DMS79 (cell line): ENCODE measurements around the gene CARM1.
A peak's percentile ranks its signal among the peaks of the same experiment; 100 is the strongest.
"Not testable (repeated sequence)": the region's sequence is repeated elsewhere in the genome, so short reads cannot be mapped to it uniquely, and the experiment has no call there.

ENCODE experiments used
- DNase-seq: peaks from one replicate; lab custom pipeline; 2025; lab: John Stamatoyannopoulos, UW

Gene CARM1

DNA sequence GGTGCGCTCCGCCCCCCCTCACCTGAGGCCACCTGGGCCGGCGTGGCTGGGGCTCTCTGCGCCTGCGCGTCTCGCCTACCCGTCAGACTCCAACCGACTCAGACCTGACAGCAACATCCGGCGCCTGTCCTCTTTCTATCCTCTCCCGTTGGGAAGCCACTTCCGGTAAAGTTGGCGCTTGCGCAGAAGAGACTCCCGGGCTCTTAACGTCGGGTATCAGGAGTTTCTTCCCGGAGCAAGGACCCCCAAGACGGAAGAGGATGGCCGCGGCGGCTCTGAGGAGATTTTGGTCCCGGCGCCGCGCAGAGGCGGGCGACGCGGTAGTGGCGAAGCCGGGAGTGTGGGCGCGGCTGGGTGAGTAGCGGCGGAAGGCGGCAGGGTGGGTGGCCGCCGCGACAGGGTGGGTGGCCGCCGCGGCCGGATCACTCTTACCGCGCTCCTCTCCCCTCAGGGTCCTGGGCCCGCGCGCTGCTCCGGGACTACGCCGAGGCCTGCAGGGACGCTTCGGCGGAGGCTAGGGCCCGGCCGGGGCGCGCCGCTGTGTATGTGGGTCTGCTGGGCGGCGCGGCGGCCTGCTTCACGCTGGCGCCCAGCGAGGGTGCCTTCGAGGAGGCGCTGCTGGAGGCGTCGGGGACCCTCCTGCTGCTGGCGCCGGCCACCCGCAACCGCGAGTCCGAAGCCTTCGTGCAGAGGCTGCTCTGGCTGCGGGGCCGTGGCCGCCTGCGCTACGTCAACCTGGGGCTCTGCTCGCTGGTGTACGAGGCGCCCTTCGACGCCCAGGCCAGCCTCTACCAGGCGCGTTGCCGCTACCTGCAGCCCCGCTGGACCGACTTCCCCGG, 57.4 kb downstream of the CARM1 start, which contains the start of the genes TIMM29 and YIPF2:
Gene TIMM29 (plus strand): TSS at position 249 of the 839 bp plus-strand sequence. CDS start 12 bp downstream, at position 261.
Gene YIPF2 (minus strand): TSS at position 77 of the 839 bp plus-strand sequence. CDS start 229 bp downstream, outside the sequence.
- DNase-seq = peak; percentile 99

DNA sequence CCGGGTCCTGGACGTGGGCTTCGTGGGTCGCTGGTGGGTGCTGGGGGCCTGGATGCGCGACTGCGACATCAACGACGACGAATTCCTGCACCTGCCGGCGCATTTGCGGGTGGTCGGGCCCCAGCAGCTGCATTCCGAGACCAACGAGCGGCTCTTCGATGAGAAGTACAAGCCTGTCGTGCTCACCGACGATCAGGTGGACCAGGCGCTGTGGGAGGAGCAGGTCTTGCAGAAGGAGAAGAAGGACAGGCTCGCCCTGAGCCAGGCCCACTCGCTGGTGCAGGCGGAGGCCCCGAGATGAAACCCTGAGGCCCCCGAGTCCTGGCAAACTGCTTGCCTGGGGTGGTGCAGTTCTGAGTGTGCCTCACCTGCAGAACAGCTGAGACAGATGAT, 58.0 kb downstream of the CARM1 start:
- DNase-seq = no peak

DNA sequence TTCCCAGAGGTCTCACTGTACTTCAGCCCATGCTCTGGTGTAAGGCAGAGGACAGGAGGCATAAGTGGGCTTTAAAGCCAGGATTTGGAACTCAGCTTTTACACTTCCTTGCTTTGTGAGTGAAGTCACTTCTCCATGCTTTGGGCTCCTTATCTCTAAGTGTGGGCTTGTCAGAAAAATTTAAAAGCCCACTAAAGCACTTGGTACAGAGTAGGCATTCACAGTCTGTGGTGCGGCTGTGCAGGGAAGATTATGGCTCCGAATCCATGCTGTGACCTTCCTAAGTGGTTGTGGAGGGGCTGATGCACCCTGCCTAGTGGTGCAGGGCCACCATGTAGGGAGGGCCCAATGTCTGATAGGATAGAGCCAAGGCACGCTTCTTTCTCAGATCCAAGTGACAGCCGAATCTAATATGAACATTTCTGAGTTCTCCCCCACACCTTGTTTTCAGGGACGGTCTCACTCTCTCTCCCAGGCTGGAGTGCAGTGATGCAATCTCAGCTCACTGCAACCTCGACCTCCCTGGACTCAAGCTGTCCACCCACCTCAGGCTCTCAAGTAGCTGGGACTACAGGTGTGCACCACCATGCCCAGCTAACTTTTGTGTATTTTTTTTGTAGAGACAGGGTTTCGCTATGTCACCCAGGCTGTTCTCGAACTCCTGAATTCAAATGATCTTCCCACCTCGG, 64.2 kb downstream of the CARM1 start:
- no peak for DNase-seq

DNA sequence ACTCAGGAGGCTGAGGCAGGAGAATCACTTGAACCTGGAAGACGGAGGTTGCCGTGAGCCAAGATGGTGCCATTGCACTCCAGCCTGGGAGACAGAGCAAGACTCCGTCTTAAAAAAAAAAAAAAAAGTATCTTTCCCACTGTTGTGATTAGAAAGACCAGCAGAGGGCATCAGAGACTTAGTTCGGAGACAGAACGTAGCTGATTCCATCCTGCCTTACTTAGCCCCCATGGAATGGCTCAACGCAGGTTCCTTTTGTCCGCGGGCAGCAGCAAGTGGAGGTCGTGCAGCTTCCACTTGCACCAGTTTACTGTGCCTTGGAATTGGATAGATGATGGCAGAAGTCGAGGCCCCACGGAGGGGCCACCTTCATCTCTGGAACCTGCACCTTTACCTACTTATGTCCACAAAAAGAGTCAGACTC, 65.3 kb downstream of the CARM1 start:
- peak; percentile 85 for DNase-seq

DNA sequence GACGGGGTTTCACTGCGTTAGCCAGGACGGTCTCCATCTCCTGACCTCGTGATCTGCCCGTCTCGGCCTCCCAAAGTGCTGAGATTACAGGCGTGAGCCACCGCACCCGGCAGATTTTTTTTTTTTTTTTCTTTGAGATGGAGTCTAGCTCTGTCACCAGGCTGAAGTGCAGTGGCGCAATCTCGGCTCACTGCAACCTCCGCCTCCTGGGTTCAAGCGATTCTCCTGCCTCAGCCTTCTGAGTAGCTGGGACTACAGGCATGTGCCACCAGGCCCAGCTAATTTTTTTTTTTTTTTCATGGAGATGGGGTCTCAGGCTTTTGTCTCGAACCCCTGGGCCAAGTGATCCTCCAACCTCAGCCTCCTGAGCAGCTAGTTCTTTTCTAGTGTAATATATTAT, 70.3 kb downstream of the CARM1 start:
- DNase-seq = not testable (repeated sequence)

DNA sequence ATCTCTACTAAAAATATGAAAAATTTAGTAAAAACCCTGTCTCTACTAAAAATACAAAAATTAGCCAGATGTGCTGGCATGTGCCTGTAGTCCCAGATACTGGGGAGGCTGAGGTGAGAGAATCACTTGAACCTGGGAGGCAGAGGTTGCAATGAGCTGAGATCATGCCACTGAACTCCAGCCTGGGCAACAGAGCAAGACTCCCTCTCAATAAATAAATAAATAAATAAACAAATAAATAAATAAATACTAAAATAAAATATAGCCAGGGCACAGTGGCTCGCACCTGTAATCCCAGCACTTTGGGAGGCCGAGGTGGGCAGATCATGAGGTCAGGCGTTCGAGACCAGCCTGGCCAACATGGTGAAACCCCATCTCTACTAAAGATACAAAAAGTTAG, 72.1 kb downstream of the CARM1 start:
- not testable (repeated sequence) for DNase-seq

DNA sequence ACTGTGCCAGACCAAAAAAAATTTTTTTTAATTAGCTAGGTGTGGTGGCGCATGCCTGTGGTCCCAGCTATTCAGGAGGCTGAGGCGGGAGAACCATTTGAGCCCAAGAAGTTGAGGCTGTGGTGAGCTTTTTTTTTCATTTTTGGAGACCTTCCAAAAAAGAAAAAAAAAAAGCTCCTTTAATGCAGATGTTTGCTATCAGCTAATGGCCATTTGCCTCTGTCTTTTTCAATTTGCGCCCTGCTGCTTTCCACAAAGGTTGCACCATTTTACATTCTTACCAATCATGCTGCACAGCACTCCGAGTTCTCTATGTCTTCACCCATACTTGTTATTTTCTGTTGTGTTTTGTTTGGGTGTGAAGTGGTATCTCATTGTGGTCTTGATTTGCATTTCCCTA, 73.9 kb downstream of the CARM1 start:
- no peak for DNase-seq

DNA sequence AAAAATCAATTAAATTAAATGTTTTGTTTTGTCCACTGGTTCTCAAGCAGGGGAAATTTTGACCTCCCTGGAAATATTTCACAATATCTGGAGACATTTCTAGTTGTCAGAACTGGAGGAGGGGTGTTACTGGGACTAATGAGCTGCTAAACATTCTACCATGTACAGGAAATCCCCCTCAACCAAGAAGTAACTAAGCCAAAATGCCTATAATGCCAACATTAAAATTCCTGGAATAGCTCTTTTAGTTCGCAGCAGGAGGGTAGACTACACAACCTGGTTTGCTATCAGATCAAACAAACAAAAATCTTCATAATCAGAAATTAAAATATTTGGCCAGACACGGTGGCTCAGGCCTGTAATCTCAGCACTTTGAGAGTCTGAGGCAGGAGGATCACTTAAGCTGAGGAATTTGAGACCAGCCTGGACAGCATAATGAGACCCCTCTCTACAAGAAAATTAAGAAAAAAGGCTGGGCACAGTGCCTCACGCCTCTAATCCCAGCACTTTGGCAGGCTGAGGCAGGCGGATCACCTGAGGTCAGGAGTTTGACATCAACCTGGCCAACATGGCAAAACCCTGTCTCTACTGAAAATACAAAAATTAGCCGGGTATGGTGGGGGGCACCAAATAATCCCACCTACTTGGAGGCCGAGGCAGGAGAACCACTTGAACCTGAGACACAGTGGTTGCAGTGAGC, 75.8 kb downstream of the CARM1 start:
- DNase-seq = no peak

DNA sequence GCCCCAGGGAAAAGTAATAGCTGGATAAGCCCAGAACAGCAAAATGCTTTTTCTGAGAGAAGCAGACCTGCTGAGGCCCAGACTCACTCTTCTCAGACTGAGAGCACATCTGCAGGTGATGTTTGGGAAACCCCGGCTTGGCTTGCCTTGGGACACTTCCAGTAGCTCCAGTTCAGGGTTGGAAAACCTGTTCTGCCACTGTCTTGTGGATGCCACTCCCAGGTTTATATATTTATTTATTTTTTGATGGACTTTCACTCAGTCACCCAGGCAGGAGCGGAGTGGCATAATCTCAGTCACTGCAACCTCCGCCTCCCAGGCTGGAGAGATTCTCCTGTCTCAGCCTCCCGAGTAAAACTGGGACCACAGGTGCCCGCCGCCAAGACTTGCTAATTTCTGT, 81.5 kb downstream of the CARM1 start:
- no peak for DNase-seq

DNA sequence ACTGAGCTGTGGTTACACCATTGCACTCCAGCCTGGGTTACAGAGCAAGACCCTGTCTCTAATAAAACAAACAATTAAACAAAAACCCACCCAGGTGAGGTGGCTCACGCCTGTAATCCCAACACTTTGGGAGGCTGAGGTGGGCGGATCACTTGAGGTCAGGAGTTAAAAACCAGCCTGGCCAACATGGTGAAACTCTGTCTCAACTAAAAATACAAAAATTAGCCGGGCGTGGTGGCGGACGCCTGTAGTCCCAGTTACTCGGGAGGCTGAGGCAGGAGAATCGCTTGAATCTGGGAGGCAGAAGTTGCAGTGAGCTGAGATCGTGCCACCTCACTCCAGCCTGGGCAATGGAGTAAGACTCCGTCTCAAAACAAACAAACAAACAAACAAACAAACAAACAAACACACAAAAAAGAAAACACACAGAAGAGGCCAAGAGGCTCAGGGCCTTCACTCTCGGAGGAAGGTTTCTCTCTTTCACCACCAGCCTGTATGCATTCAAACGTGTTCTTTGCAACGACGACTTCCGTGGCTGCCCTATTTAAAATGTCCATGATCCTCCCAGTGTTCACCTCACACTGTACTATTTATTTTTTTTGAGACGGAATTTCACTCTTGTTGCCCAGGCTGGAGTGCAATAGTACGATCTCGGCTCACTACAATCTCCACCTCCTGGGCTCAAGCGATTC, 88.1 kb downstream of the CARM1 start:
- DNase-seq = not testable (repeated sequence)

DNA sequence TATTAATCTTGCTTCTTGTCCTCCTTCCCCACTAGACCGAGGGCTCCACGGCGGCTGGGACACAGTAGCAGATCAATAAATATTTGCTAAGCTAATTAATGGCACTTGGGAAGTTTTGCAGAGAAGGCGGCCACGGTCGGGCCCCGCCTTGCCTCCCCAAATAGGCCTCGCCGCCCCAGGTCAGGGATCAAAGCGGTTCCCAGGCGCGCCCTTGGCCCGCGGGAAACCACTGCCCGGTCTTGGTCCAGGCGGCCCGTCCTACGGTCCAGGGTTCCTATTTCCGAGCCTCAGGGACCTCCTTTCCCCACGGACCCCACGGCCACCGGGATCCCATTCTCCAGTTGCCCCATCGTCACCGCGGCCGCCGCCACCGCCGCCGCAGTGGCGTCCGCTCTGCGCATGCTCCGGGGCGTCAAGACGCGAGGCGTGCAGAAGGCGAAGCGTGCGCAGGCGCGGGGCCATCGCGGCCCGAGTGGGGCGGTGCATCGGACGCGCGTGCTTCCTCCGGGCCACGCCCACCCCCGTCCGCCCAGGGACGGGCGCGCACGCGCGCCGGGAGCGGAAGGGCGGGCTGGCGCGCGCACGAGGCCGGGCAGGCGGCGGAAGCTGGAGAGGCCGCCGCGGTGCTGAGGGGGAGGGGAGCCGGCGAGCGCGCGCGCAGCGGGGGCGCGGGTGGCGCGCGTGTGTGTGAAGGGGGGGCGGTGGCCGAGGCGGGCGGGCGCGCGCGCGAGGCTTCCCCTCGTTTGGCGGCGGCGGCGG, 89.1 kb downstream of the CARM1 start, which contains the start of gene SMARCA4:
Gene SMARCA4 (plus strand): TSS at position 717 of the 759 bp plus-strand sequence. CDS start 23,122 bp downstream, outside the sequence.
- peak; percentile 91 for DNase-seq

DNA sequence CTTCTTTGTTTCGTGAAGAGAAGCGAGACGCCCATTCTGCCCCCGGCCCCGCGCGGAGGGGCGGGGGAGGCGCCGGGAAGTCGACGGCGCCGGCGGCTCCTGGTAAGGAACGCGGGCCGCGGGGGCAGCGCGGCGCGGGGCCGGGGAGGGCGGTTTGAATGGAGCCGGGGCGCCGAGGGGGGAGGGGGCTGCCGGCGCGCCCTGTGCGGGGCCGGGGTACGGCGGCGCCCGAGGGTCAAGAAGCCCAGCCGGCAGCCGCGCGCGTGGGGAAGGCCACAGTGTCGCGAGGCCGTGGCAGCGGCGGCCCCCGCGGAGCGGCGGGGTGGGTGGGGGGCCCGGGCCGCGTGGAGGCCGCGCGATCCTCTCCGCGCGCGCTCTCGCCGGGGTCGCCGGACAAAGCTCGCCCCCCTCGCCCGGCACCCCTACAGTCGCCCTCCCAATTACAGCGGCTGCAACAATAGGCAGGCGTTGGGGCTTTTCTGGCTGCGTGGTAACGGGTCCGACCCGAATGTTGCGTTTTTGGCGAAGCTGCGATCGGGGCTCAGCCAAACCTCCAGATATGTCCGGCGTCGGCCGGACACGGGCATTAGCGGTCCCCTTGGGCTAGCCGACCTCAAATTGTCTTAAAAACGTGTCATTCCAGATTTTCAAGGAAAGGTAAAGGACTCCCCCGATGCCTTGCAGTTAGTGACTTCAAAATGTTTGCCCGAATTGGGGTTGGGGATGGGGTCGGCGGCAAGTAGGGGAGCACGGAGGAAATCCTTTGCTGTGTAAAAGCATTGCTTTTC, 89.9 kb downstream of the CARM1 start:
- no peak for DNase-seq

DNA sequence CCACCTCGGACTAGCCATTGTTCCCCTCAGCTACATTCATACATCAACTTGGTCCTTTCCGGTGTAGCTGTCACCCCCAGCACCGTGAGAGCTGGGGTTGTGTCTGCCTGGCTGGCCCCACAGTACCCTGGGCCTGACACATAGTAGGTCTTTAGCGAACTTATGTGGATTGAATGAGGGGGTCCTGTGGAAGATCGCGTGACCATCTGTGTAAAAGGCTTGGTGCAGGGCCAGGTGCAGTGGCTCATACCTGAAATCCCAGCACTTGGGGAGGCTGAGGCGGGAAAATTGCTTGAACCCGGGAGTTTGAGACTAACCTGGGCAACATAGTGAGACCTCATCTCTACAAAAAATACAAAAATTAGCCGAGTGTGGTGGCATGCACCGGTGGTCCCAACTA, 91.5 kb downstream of the CARM1 start:
- DNase-seq = no peak

DNA sequence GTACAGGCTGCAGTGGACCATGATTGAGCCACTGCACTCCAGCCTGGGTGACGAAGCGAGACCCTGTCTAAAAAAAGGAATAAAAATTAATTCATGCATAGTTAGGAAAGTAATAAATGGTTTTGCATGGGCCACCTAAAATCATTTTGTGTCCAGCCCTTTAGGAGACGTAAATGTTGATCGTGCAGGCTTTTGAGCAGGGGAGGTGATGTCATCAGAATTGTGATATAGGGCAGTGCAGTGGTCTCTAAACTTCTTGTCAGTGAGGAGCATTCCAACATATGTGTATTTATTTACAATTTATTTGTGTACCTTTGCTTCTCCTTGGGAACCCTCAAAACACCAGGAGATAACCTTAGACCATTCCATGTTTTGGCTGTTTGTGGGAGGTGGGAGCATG, 92.5 kb downstream of the CARM1 start:
- DNase-seq = no peak

DNA sequence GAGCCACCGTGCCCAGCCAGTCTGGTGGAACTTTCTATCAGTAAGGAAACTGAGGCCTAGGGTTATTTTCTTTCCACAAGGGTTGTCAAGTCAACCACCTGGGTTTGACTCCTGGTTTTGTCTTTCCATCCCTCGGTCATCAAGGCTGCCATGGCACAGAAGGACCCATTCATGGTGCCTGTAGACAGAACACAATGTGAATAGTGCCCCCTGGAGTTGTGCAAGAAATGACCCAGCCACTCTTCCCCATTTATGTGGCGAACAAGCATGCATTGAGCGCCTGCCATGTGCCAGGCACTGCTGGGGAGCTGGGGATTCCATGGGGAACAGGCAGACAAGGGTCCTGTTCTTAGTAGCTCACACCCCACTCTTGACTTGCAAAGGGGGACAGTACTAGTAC, 93.5 kb downstream of the CARM1 start:
- no peak for DNase-seq

DNA sequence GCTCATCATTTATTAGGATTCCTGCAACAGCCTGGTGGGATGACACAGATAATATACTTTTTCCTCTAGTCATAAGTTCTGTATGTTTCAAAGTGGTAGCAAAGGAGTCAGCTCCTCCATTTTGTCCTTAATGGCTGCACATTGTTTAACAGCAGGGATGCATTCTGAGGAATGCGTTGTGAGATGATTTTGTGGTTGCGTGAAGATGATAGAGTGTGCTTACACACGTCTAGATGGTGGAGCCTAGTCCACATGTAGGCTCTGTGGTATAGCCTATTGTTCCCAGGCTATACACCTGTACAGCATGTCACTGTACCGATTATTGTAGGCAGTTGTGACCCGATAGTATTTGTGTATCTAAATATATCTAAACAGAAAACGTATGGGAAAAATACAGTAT, 94.0 kb downstream of the CARM1 start:
- peak; percentile 16 for DNase-seq

DNA sequence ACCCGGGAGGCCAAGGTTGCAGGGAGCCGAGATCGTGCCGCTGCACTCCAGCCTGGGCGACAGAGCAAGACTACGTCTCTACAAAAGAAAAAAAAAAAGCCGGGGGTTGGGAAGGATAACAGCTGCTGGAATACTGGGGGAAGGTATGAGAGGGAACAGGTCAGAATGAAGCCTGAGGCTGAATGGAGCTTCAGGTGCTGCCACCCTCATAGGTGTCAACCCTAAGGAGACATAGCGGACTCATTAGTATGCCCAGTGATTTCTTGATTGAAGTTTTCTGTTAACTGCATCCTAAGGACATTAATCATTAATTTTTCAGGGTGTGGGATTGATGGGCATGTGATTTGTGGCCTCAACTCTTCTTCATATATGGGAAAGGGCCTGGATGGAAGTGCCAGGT, 95.5 kb downstream of the CARM1 start:
- DNase-seq = no peak

DNA sequence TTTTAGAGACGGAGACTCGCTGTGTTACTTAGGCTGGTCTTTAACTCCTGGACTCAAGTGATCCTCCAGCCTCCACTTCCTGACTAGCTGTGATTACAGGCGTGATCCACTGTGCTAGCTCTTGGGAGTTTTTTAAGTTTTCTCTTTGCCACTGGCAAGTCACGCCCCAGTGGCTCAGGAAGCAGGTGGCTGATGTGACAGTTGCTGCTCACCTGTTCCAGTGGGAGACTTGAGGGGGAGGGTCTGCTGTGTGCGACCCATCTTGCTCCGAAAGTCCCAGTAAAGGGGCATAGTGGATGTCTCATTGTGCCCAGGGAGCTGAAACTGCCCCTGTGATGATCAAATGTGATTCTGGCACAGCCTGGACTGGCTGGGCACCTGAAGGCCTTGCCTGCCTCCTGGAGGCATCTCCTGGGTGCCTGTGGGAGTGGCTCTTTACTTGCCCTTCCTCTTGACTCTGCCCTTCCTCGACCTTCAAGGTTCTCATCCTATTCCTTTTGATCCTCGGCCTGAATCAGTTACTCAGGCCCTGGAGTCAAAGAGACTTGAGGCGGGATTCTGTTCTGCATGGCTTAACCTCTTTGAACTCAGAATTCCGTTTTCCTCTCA, 97.3 kb downstream of the CARM1 start:
- DNase-seq = peak; percentile 79

DNA sequence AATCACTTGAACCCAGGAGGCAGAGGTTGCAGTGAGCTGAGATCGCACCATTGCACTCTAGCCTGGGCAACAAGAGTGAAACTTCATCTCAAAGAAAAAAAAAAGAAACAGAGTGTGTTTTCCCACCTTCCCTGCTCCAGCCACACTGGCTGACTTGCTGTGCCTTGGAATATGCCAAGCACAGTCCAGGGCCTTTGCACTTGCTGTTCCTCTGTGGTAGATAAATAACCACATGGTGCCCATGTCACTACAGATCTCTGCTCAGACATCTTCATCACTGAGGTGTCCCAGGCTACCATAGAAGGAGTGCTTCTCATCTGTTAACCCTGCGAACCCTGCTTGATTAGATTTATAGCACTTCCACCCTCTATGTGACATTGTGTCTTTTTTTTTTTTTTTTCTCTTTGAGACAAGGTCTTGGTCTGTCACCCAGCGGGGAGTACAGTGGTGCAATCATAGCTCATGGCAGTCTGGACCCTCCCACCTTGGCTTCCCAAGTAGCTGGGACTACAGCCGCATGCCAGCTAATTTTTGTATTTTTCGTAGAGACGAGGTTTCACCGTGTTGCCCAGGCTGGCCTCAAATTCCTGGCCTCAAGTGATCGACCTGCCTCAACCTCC, 99.9 kb downstream of the CARM1 start:
- DNase-seq = no peak
